Mesodermal cell (in vitro differentiated cells): ENCODE results near the gene RAP2B. TPM values are rescaled to one million over a fixed set of nuclear protein-coding genes. Genes with fewer than 3 reads are reported as not detected.
"Not testable (repeated sequence)": the region's sequence is repeated elsewhere in the genome, so short reads cannot be mapped to it uniquely, and the experiment has no call there.

Experiments used
- H3K27ac ChIP-seq: 2 replicates; pipeline ENCODE4 v1.7.0; 2013; ENCODE audit warnings: mild to moderate bottlenecking, low read depth, low read length, moderate library complexity; ENCODE audit not compliant: severe bottlenecking
- H3K36me3 ChIP-seq: 2 replicates; pipeline ENCODE4 v1.7.1; 2013; ENCODE audit warnings: mild to moderate bottlenecking, low read length, moderate library complexity; ENCODE audit not compliant: control insufficient read depth, insufficient read depth
- H3K4me1 ChIP-seq: one replicate; pipeline ENCODE4 v1.7.1; 2013; ENCODE audit warnings: mild to moderate bottlenecking, low read length; ENCODE audit not compliant: insufficient read depth, control insufficient read depth, poor library complexity, severe bottlenecking
- H3K4me3 ChIP-seq: 2 replicates; pipeline ENCODE4 v1.7.0; 2013; ENCODE audit warnings: low read length, control low read depth, mild to moderate bottlenecking; ENCODE audit not compliant: insufficient read depth, poor library complexity, severe bottlenecking; ENCODE audit errors: extremely low read depth
- H3K9me3 ChIP-seq: 2 replicates; pipeline ENCODE4 v1.7.1; 2013; ENCODE audit warnings: mild to moderate bottlenecking, low read length, moderate library complexity; ENCODE audit not compliant: control insufficient read depth
- WGBS, 2 experiments: methylation state at CpG; one replicate each; pipeline ENCODE4 v1.1.5; 2013; ENCODE audit warnings: missing lambda C conversion rate in 2 of 2; ENCODE audit not compliant: insufficient coverage in 2 of 2; 5-methylcytosine and 5-hydroxymethylcytosine counted together
- polyA plus RNA-seq, 2 experiments: library from polyadenylated mRNA; stranded (reverse); fragments of 50-300 nt; gene quantifications; one replicate each; pipeline ENCODE4 v1.2.3, GENCODE V29; 2013

RAP2B gene
- 14.9 TPM for polyA plus RNA-seq (2013, experiment 1 of 2)
- polyA plus RNA-seq (2013, experiment 2 of 2): 14.5 TPM

GRCh38 chr3:153161714-153162512 is at the start of gene RAP2B:
Gene RAP2B (plus strand): TSS chr3:153162226. CDS start chr3:153162694, 468 bp downstream.
- Histone ChIP-seq H3K4me1 (peaks cover 15% of the 10 kb centered on the region), H3K9me3 (no peaks in the 10 kb centered on the region)
- WGBS, 2 experiments: 0% methylated on average over 37 to 69 of the region's 91 CpGs

GRCh38 chr3:153113541-153113940 is 48.5 kb upstream of the RAP2B start:
- Histone ChIP-seq H3K36me3 (no peaks in the 10 kb centered on the region), H3K4me3 (no peak overlapping the region), H3K9me3 (no peaks in the 10 kb centered on the region), H3K27ac (no peak overlapping the region), H3K4me1 (no peaks in the 10 kb centered on the region)
- 95 to 100% methylated on average over 2 of the region's 4 CpGs for WGBS, 2 experiments

More at GRCh38 chr3:153161714-153162512, at the start of gene RAP2B:
- H3K36me3 ChIP-seq: peaks cover 19% of the 10 kb centered on the region
- peak within 1 kb of the TSS; percentile 97 for H3K27ac ChIP-seq
- H3K4me3 ChIP-seq: peak within 1 kb of the TSS; percentile 98

GRCh38 chr3:153114270-153114669 is 47.8 kb upstream of the RAP2B start:
- H3K4me1 ChIP-seq, H3K27ac ChIP-seq, H3K4me3 ChIP-seq, H3K36me3 ChIP-seq, H3K9me3 ChIP-seq: not testable (repeated sequence)
- WGBS, 2 experiments: no CpG with 5 or more reads among the region's 3 CpGs

- H3K27ac ChIP-seq: no peak overlapping the region
- H3K4me3 ChIP-seq: no peak overlapping the region
- H3K36me3 ChIP-seq: no peaks in the 10 kb centered on the region
- no peaks in the 10 kb centered on the region for H3K9me3 ChIP-seq
- no peaks in the 10 kb centered on the region for H3K4me1 ChIP-seq
- 67 to 72% methylated on average over 2 to 3 of the region's 4 CpGs for WGBS, 2 experiments
Observed at GRCh38 chr3:153115326-153115725, 46.7 kb upstream of the RAP2B start.

GRCh38 chr3:153127788-153128187 is 34.2 kb upstream of the RAP2B start:
- H3K9me3 ChIP-seq: no peaks in the 10 kb centered on the region
- H3K36me3 ChIP-seq: no peaks in the 10 kb centered on the region
- no peak overlapping the region for H3K27ac ChIP-seq
- no peak overlapping the region for H3K4me3 ChIP-seq
- peaks cover 7% of the 10 kb centered on the region for H3K4me1 ChIP-seq
- WGBS, 2 experiments: no CpG with 5 or more reads among the region's 1 CpG

GRCh38 chr3:153129426-153129825 is 32.6 kb upstream of the RAP2B start:
- 94 to 98% methylated on average over 4 to 5 of the region's 11 CpGs for WGBS, 2 experiments
- no peak overlapping the region for H3K27ac ChIP-seq
- H3K36me3 ChIP-seq: no peaks in the 10 kb centered on the region
- H3K4me1 ChIP-seq: peaks cover 7% of the 10 kb centered on the region
- H3K4me3 ChIP-seq: no peak overlapping the region
- H3K9me3 ChIP-seq: no peaks in the 10 kb centered on the region

GRCh38 chr3:153129866-153130265 is 32.2 kb upstream of the RAP2B start:
- 83 to 100% methylated on average over 1 to 2 of the region's 3 CpGs for whole genome bisulfite sequencing, 2 experiments
- Histone ChIP-seq H3K36me3 (no peaks in the 10 kb centered on the region), H3K4me3 (no peak overlapping the region), H3K4me1 (peaks cover 7% of the 10 kb centered on the region), H3K9me3 (no peaks in the 10 kb centered on the region), H3K27ac (no peak overlapping the region)

- Histone ChIP-seq H3K36me3 (no peaks in the 10 kb centered on the region), H3K4me3 (no peak overlapping the region), H3K9me3 (no peaks in the 10 kb centered on the region), H3K4me1 (peaks cover 7% of the 10 kb centered on the region), H3K27ac (peak overlapping the region; percentile 10)
- WGBS, 2 experiments: no CpG with 5 or more reads among the region's 2 CpGs
Observed at GRCh38 chr3:153130312-153130977, 31.6 kb upstream of the RAP2B start.

- Histone ChIP-seq H3K27ac (no peak overlapping the region), H3K4me1 (peaks cover 22% of the 10 kb centered on the region), H3K36me3 (no peaks in the 10 kb centered on the region), H3K4me3 (no peak overlapping the region), H3K9me3 (no peaks in the 10 kb centered on the region)
- WGBS, 2 experiments: 100% methylated on average over 1 of the region's 2 CpGs
Observed at GRCh38 chr3:153137626-153138025, 24.4 kb upstream of the RAP2B start.

- Histone ChIP-seq H3K9me3 (no peaks in the 10 kb centered on the region), H3K27ac (peak overlapping the region; percentile 91), H3K4me3 (no peak overlapping the region), H3K4me1 (peaks cover 23% of the 10 kb centered on the region), H3K36me3 (no peaks in the 10 kb centered on the region)
- WGBS, 2 experiments: 83 to 85% methylated on average over 4 of the region's 5 CpGs
Observed at GRCh38 chr3:153138276-153139210, 23.5 kb upstream of the RAP2B start.
